Measurements from ENCODE around the gene UBE2H. TPM values are rescaled to one million over a fixed set of nuclear protein-coding genes. Genes with fewer than 3 reads are reported as not detected.

Gene UBE2H
- total and polyA plus RNA-seq, 7 experiments from 2014 or later: 32.0 to 69.2 (median 49.1) TPM

- peaks cover 26 to 55% of the 10 kb centered on the region in 2 donors for H3K27me3 ChIP-seq (ENCODE audit: control insufficient read depth in 2 of 2, insufficient read depth in 2 of 2, low read length in 2 of 2)
- POLR2A ChIA-PET: no interaction called here
- intact Hi-C loops (cut with micrococcal nuclease): loop anchor here in 1 of 2 donors (5.0 kb wide), 1 partner anchor 168 kb away; the partner anchor contains the start of gene UBE2H
- Mint-ChIP-seq H3K36me3 (peaks cover 0 to 4% (median 0%) of the 10 kb centered on the region in 5 donors), H3K27me3 (peaks cover 58 to 79% (median 61%) of the 10 kb centered on the region in 5 donors), H3K27ac (no peak overlapping the region), H3K4me1 (peaks cover 30 to 49% (median 40%) of the 10 kb centered on the region in 7 donors), H3K4me3 (peak overlapping the region in 4 of 10 donors; percentile 1 to 82 (median 72)), H3K9me3 (peaks cover 0 to 9% (median 0%) of the 10 kb centered on the region in 11 donors)
- DNase-seq: no peak
- CTCF ChIA-PET: no interaction called here
- ATAC-seq: no peak
- H3K4me3 ChIP-seq (ENCODE audit: low read length): no peak overlapping the region
- peaks cover 23 to 50% of the 10 kb centered on the region in 2 donors for H3K4me1 ChIP-seq (ENCODE audit: control insufficient read depth in 2 of 2, insufficient read depth in 2 of 2, low read length in 2 of 2)
- no peak overlapping the region for H3K27ac ChIP-seq (ENCODE audit: low read depth, low read length)
- H3K9me3 ChIP-seq (ENCODE audit: control insufficient read depth in 2 of 3, low read length in 3 of 3): no peaks in the 10 kb centered on the region
- H3K36me3 ChIP-seq (ENCODE audit: control insufficient read depth in 2 of 3, insufficient read depth in 3 of 3, low read length in 3 of 3): no peaks in the 10 kb centered on the region
Measured at GRCh38 chr7:129784437-129784782, 168.3 kb downstream of the UBE2H start.

DNA sequence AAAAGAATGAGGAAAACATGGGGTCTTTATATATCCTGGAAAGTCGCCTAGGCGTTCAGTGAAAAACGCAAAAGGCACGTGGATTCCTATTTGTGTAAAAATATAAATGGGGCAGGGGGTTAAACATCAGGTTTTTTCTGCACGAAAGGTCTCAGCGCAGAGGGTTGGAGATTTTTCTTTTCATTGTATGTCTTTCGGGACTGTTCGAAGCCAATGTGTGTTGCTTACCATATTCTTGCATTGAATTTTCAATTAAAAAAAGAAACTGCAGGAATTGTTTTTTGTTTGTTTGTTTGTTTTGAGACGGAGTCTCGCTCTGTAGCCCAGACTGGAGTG is 169.2 kb downstream of the UBE2H start:
- H3K4me1 Mint-ChIP-seq: peaks cover 30 to 49% (median 41%) of the 10 kb centered on the region in 7 donors
- Histone ChIP-seq H3K4me3 (ENCODE audit: low read length) (no peak overlapping the region), H3K4me1 (ENCODE audit: control insufficient read depth in 2 of 2, insufficient read depth in 2 of 2, low read length in 2 of 2) (peaks cover 23 to 57% of the 10 kb centered on the region in 2 donors), H3K27ac (ENCODE audit: low read depth, low read length) (no peak overlapping the region), H3K27me3 (ENCODE audit: control insufficient read depth in 2 of 2, insufficient read depth in 2 of 2, low read length in 2 of 2) (peaks cover 26 to 60% of the 10 kb centered on the region in 2 donors), H3K36me3 (ENCODE audit: control insufficient read depth in 2 of 3, insufficient read depth in 3 of 3, low read length in 3 of 3) (no peaks in the 10 kb centered on the region), H3K9me3 (ENCODE audit: control insufficient read depth in 2 of 3, low read length in 3 of 3) (no peaks in the 10 kb centered on the region)
- DNase-seq (no peak), ATAC-seq (no peak)
- ChIA-PET CTCF (no interaction called here), POLR2A (no interaction called here)
- H3K27me3 Mint-ChIP-seq: peaks cover 55 to 77% (median 57%) of the 10 kb centered on the region in 5 donors
- intact Hi-C loops (cut with micrococcal nuclease): loop anchor here in 1 of 2 donors (5.0 kb wide), 1 partner anchor 169 kb away; the partner anchor contains the start of gene UBE2H
- no peak overlapping the region for H3K27ac Mint-ChIP-seq
- peak overlapping the region in 9 of 10 donors; percentile 19 to 91 (median 81) for H3K4me3 Mint-ChIP-seq
- H3K36me3 Mint-ChIP-seq: peaks cover 0 to 4% (median 0%) of the 10 kb centered on the region in 5 donors
- H3K9me3 Mint-ChIP-seq: peaks cover 0 to 9% (median 0%) of the 10 kb centered on the region in 11 donors

DNA sequence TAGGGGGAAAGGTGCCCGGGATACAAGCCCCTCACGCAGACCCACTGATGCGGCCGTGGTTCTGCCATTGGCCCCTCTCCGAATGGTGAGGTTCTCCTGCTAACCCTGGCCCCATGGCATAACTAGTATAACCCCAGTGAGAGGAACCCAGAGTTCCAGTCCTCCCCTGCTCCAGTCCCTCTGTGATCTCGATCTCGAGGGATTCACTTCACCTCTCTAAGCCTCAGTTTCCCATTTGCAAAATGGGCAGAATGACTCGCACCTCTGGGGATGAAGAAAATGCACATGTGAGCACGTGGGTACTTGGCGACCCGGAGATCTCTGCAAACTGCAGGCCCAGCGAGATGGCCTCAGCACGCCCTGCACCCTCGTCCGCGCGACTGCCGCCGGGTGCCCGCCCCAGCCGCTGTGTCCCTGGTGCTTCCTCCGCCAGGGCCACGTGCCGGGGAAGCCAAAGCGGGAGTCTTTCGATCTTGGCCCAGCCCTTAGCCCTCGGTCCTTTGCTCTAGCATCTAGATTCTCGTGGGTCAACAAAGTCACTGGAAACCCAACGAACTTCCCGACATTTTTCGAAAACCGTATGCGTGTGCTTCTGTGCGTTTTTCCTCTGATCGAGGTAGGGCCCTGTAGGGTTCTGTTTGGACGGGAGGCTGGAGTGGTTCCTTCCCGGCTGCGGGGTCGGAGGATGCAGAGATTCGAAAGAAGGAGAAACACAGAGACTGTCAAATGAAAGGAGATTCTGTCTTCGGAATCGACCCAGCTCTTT is 169.8 kb downstream of the UBE2H start:
- Mint-ChIP-seq H3K4me1 (peaks cover 30 to 54% (median 44%) of the 10 kb centered on the region in 7 donors), H3K36me3 (peaks cover 0 to 4% (median 0%) of the 10 kb centered on the region in 5 donors), H3K27ac (peak overlapping the region in 2 of 9 donors; percentile 6 to 43), H3K9me3 (peaks cover 0 to 9% (median 0%) of the 10 kb centered on the region in 11 donors), H3K4me3 (peak overlapping the region; percentile 45 to 91 (median 80)), H3K27me3 (peaks cover 58 to 81% (median 61%) of the 10 kb centered on the region in 5 donors)
- ATAC-seq (no peak), DNase-seq (peak in 1 of 9 donors; percentile 34)
- POLR2A ChIA-PET: no interaction called here
- CTCF ChIA-PET: no interaction called here
- Histone ChIP-seq H3K4me3 (ENCODE audit: low read length) (no peak overlapping the region), H3K27ac (ENCODE audit: low read depth, low read length) (no peak overlapping the region), H3K4me1 (ENCODE audit: control insufficient read depth in 2 of 2, insufficient read depth in 2 of 2, low read length in 2 of 2) (peaks cover 23 to 57% of the 10 kb centered on the region in 2 donors), H3K27me3 (ENCODE audit: control insufficient read depth in 2 of 2, insufficient read depth in 2 of 2, low read length in 2 of 2) (peaks cover 26 to 60% of the 10 kb centered on the region in 2 donors), H3K9me3 (ENCODE audit: control insufficient read depth in 2 of 3, low read length in 3 of 3) (no peaks in the 10 kb centered on the region), H3K36me3 (ENCODE audit: control insufficient read depth in 2 of 3, insufficient read depth in 3 of 3, low read length in 3 of 3) (no peaks in the 10 kb centered on the region)
- intact Hi-C loops (cut with micrococcal nuclease): loop anchor here in 1 of 2 donors (5.0 kb wide), 1 partner anchor 169 kb away; the partner anchor contains the start of gene UBE2H

DNA sequence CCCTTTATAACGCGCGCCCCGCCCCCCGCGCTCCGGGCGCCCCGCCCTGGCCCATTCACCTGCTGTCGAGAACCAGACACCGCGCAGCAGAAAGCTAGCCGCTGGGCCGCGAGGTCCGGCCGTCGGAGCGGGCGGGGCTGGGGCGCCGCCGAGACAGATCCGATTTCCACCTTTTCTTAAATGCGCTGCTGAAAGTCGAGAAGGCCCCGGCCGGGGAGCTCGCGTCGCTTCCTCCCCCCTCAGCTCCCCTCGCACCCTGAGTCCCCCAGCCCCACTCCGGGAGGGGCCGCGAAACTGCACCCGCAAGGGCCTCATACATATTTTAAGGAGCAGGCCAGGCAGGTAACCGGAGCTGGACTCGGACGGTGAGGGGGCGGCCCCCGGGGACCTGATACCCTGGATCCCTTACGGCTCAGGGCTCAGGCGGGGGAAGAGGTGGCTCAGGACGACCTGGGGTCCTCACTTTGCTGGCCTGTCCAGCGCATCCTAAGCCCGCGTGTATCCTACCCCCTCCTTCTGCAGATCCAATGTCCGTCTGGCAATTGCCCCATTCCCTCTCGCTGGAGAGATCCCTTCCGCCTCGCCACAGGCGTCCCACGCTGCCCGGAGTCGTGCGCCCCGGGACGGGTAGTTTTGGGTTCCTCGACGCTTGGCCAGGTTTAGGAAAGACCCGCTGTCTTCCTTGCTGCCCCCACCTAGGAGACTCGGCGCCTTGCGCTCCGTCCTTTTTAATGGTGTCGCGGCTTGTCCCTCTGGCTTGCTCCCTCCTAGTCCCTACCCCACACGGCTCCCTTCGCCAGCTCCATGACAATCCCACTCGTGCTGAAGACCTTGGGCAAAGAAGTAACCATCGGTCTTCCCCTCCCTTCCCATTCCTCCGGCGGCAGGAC is 170.6 kb downstream of the UBE2H start:
- Histone ChIP-seq H3K9me3 (ENCODE audit: control insufficient read depth in 2 of 3, low read length in 3 of 3) (no peaks in the 10 kb centered on the region), H3K4me1 (ENCODE audit: control insufficient read depth in 2 of 2, insufficient read depth in 2 of 2, low read length in 2 of 2) (peaks cover 23 to 57% of the 10 kb centered on the region in 2 donors), H3K36me3 (ENCODE audit: control insufficient read depth in 2 of 3, insufficient read depth in 3 of 3, low read length in 3 of 3) (no peaks in the 10 kb centered on the region), H3K4me3 (ENCODE audit: low read length) (no peak overlapping the region), H3K27ac (ENCODE audit: low read depth, low read length) (no peak overlapping the region), H3K27me3 (ENCODE audit: control insufficient read depth in 2 of 2, insufficient read depth in 2 of 2, low read length in 2 of 2) (peaks cover 26 to 60% of the 10 kb centered on the region in 2 donors)
- Mint-ChIP-seq H3K27ac (peak overlapping the region in 2 of 9 donors; percentile 6 to 43), H3K36me3 (peaks cover 0 to 4% (median 0%) of the 10 kb centered on the region in 5 donors), H3K9me3 (peaks cover 0 to 9% (median 0%) of the 10 kb centered on the region in 11 donors), H3K4me1 (peaks cover 30 to 54% (median 48%) of the 10 kb centered on the region in 7 donors), H3K27me3 (peaks cover 57 to 81% (median 64%) of the 10 kb centered on the region in 5 donors), H3K4me3 (peak overlapping the region; percentile 54 to 91 (median 84))
- no peak for ATAC-seq
- peak in 1 of 9 donors; percentile 24 for DNase-seq
- ChIA-PET CTCF (no interaction called here), POLR2A (no interaction called here)
- intact Hi-C loops (cut with micrococcal nuclease): loop anchor here (2.0 to 5.0 kb wide), 2 partner anchors 43 to 170 kb away; partner anchors contain the start of gene UBE2H (in 1 of the 2)

DNA sequence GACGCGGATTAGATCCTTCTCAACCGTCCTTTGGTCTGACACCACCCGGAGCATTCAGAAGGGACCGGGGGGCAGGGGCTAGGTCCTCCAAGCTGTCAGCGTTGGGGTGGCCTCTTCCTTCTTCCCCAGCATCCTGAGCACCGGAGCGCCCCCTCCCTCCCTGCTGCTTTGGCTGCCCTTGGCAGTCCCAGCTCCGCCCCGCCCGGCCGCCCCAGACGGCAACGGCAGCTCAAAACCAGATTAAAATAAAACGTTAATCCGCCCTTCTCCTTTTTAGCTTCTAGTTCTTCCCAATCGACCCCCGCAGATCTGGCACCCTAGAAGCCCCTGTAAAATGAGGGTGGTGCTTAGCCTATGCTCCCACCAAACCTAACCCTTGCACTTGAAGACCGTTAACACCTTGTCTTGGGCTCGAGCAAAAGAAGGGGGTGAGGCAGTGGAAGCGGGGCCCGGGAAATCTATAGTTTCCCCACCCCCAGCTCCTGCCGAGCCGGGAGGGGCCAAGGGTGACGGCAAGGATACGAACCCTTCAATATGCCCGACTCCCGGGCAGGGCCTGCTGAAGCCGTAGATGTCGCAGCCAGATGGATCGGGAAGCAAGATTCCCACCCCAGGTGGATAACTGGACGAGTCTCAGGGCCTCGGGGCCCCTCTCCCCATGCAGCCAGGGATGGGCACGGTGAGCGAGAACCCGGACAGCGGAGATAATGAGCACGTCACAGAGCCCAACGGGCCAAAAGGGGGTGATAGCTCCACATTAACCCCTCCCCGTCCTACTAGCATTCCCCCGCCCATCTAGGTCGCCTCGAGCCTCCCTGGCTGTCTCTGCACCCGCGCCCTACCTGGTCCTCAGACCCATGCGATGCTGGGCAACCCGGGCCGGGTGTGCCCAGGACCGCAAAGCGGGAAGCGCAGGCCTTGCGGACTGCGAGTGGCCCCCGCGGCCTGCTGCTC is 171.5 kb downstream of the UBE2H start:
- Histone ChIP-seq H3K4me3 (ENCODE audit: low read length) (peak overlapping the region; percentile 47), H3K36me3 (ENCODE audit: control insufficient read depth in 2 of 3, insufficient read depth in 3 of 3, low read length in 3 of 3) (no peaks in the 10 kb centered on the region), H3K4me1 (ENCODE audit: control insufficient read depth in 2 of 2, insufficient read depth in 2 of 2, low read length in 2 of 2) (peaks cover 23 to 57% of the 10 kb centered on the region in 2 donors), H3K9me3 (ENCODE audit: control insufficient read depth in 2 of 3, low read length in 3 of 3) (no peaks in the 10 kb centered on the region), H3K27ac (ENCODE audit: low read depth, low read length) (no peak overlapping the region), H3K27me3 (ENCODE audit: control insufficient read depth in 2 of 2, insufficient read depth in 2 of 2, low read length in 2 of 2) (peaks cover 26 to 60% of the 10 kb centered on the region in 2 donors)
- DNase-seq (peak in 2 of 9 donors; percentile 13 to 46), ATAC-seq (no peak)
- Mint-ChIP-seq H3K27me3 (peaks cover 47 to 79% (median 56%) of the 10 kb centered on the region in 5 donors), H3K36me3 (peaks cover 0 to 4% (median 0%) of the 10 kb centered on the region in 5 donors), H3K4me3 (peak overlapping the region; percentile 80 to 91 (median 84)), H3K27ac (peak overlapping the region in 4 of 9 donors; percentile 39 to 72 (median 58)), H3K9me3 (peaks cover 0 to 9% (median 0%) of the 10 kb centered on the region in 11 donors), H3K4me1 (peaks cover 30 to 50% (median 44%) of the 10 kb centered on the region in 7 donors)
- intact Hi-C loops (cut with micrococcal nuclease): loop anchor here (2.0 to 5.0 kb wide), 2 partner anchors 44 to 171 kb away; partner anchors contain the start of gene UBE2H (in 1 of the 2)
- CTCF ChIA-PET: interaction anchor here (1.2 kb wide), 1 partner anchor 8 kb away, joined by 3 read pairs; no protein-coding TSS in a partner anchor
- POLR2A ChIA-PET: interaction anchor here (0.6 kb wide), 1 partner anchor 152 kb away, joined by 3 read pairs; no protein-coding TSS in a partner anchor
